ENCODE results near the gene CREB3.
A peak's percentile ranks its signal among the peaks of the same experiment; 100 is the strongest.

CREB3 gene

DNA sequence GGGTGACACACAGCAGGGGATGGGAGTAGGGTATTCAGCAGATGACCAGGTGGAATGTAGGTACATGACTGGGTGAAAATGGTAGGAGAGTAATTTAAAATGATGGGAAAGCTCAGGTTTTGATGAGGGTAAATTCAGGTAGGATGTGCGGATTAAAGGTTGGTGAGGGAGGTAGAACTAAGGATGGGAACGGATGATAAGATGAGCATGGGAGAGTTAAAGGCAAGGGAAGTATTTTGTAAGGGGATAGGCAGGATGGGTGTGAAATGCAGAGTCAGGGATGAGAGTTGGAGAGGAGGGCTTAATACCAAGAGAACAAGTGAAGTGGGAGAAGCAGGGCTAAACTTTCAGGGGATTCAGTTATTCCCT, 2.0 kb upstream of the CREB3 start:
- DNase-seq: no peak
- Histone ChIP-seq H3K27ac (ENCODE audit: low read length) (no peak overlapping the region), H3K36me3 (replicated peaks; ENCODE audit: insufficient read depth, low read length) (no peaks in the 10 kb centered on the region), H3K9me2 (replicated peaks; ENCODE audit: insufficient read depth, low read length) (no peaks in the 10 kb centered on the region), H3K9me3 (replicated peaks; ENCODE audit: insufficient read depth, low read length) (no peaks in the 10 kb centered on the region), H3K27me3 (replicated peaks; ENCODE audit: insufficient read depth, low read length) (no peaks in the 10 kb centered on the region), H3K79me2 (ENCODE audit: low read length) (peaks cover 80% of the 10 kb centered on the region), H3F3A (ENCODE audit: insufficient read depth, low read length) (peaks cover 26% of the 10 kb centered on the region; the same call in 1 of the 2 replicates), H3K9ac (ENCODE audit: low read length) (no peak overlapping the region), H2AFZ (ENCODE audit: low read length) (no peak overlapping the region), H3K4me1 (ENCODE audit: low read length) (peaks cover 31% of the 10 kb centered on the region), H4K20me1 (ENCODE audit: insufficient read depth, low read length) (no peaks in the 10 kb centered on the region), H3K4me2 (ENCODE audit: low read depth, low read length) (peak overlapping the region; percentile 94), H3K4me3 (ENCODE audit: low read length) (peak overlapping the region; percentile 90)
- TF ChIP-seq EZH2 (optimal IDR thresholded peaks at IDR 0.05; ENCODE audit: low read depth, low read length) (no peak), EZH2phosphoT487 (IDR thresholded peaks at IDR 0.05; ENCODE audit: low read length) (no peak)
- TF ChIP-seq, protein P1, sequence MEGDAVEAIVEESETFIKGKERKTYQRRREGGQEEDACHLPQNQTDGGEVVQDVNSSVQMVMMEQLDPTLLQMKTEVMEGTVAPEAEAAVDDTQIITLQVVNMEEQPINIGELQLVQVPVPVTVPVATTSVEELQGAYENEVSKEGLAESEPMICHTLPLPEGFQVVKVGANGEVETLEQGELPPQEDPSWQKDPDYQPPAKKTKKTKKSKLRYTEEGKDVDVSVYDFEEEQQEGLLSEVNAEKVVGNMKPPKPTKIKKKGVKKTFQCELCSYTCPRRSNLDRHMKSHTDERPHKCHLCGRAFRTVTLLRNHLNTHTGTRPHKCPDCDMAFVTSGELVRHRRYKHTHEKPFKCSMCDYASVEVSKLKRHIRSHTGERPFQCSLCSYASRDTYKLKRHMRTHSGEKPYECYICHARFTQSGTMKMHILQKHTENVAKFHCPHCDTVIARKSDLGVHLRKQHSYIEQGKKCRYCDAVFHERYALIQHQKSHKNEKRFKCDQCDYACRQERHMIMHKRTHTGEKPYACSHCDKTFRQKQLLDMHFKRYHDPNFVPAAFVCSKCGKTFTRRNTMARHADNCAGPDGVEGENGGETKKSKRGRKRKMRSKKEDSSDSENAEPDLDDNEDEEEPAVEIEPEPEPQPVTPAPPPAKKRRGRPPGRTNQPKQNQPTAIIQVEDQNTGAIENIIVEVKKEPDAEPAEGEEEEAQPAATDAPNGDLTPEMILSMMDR (IDR thresholded peaks at IDR 0.05; ENCODE audit: low read length): no peak

DNA sequence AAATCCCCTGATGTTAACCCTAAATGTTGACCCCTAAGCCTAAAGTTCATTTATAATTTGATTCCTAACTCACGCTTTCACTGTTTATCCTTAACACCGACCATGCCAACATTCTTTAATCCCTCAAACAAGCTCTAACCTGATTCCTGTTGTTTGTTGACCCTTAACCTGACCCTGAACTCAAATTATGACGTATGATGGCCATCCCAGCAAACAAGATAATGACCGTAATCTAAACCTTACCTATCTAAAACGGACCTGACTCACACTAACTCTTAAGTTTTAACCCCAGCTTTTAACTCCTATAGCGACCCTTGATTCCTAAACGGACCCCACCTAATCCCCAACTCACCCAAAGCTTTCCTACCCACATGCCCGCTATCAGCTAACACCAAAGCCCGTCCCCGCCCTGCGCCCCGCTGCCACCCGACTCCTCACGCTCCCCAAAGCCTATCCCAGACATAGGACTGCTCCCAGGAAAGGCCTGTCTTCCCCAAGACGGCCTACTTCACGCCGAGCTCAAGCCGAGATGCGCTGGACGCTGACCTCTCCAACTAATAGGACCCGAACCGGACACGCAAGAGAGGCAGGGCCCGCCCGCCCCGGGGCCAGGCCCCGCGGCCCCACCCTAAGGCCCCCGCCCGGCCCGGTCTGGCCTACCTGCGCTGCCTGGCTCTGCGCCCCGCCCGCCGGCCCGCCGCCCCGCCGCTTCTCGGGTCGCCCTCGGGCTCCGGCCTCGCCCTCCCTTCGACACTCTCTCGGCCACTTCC, 866 bp upstream of the CREB3 start:
- Histone ChIP-seq H3K9me3 (replicated peaks; ENCODE audit: insufficient read depth, low read length) (no peaks in the 10 kb centered on the region), H3K27ac (ENCODE audit: low read length) (peak overlapping the region; percentile 75; the same call in 1 of the 2 replicates), H3K4me3 (ENCODE audit: low read length) (peak overlapping the region; percentile 90), H3K36me3 (replicated peaks; ENCODE audit: insufficient read depth, low read length) (no peaks in the 10 kb centered on the region), H3K9me2 (replicated peaks; ENCODE audit: insufficient read depth, low read length) (no peaks in the 10 kb centered on the region), H3K79me2 (ENCODE audit: low read length) (peaks cover 75% of the 10 kb centered on the region), H3K4me2 (ENCODE audit: low read depth, low read length) (peak overlapping the region; percentile 94), H3K9ac (ENCODE audit: low read length) (peak overlapping the region; percentile 78), H3K27me3 (replicated peaks; ENCODE audit: insufficient read depth, low read length) (no peaks in the 10 kb centered on the region), H4K20me1 (ENCODE audit: insufficient read depth, low read length) (no peaks in the 10 kb centered on the region), H2AFZ (ENCODE audit: low read length) (peak overlapping the region; percentile 86), H3F3A (ENCODE audit: insufficient read depth, low read length) (peaks cover 31% of the 10 kb centered on the region; the same call in 1 of the 2 replicates), H3K4me1 (ENCODE audit: low read length) (peaks cover 31% of the 10 kb centered on the region)
- TF ChIP-seq EZH2phosphoT487 (IDR thresholded peaks at IDR 0.05; ENCODE audit: low read length): no peak
- TF ChIP-seq, protein P1 (IDR thresholded peaks at IDR 0.05; ENCODE audit: low read length): no peak
- no peak for TF ChIP-seq EZH2 (optimal IDR thresholded peaks at IDR 0.05; ENCODE audit: low read depth, low read length)
- DNase-seq: no peak

DNA sequence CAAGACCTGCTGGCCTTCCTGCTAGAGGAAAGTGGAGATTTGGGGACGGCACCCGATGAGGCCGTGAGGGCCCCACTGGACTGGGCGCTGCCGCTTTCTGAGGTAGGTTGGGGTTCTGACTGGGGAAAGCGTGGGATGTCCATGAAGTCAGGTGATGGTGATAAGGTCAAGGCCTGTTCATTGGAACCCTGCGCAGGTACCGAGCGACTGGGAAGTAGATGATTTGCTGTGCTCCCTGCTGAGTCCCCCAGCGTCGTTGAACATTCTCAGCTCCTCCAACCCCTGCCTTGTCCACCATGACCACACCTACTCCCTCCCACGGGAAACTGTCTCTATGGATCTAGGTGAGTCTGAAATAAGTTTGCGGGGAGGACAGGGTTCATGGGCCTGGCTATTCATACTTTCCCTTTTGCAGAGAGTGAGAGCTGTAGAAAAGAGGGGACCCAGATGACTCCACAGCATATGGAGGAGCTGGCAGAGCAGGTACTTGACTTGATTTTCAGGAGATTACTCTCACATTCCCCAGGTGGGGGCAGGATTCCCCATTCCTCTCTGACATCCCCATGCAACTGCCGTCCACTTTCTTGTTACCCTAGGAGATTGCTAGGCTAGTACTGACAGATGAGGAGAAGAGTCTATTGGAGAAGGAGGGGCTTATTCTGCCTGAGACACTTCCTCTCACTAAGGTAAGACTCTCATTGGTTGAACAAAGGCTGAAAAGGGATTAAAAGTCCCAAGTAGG, 505 bp downstream of the CREB3 start:
- H3K4me1 ChIP-seq (ENCODE audit: low read length): peaks cover 31% of the 10 kb centered on the region
- no peaks in the 10 kb centered on the region for H4K20me1 ChIP-seq (ENCODE audit: insufficient read depth, low read length)
- TF ChIP-seq EZH2phosphoT487 (IDR thresholded peaks at IDR 0.05; ENCODE audit: low read length): no peak
- peak overlapping the region; percentile 65 for H2AFZ ChIP-seq (ENCODE audit: low read length)
- H3F3A ChIP-seq (ENCODE audit: insufficient read depth, low read length): peaks cover 31% of the 10 kb centered on the region; the same call in 1 of the 2 replicates
- H3K4me2 ChIP-seq (ENCODE audit: low read depth, low read length): peak overlapping the region; percentile 78
- H3K9me3 ChIP-seq (replicated peaks; ENCODE audit: insufficient read depth, low read length): no peaks in the 10 kb centered on the region
- peak overlapping the region; percentile 78 for H3K9ac ChIP-seq (ENCODE audit: low read length)
- H3K27ac ChIP-seq (ENCODE audit: low read length): peak overlapping the region; percentile 75; the same call in 1 of the 2 replicates
- H3K9me2 ChIP-seq (replicated peaks; ENCODE audit: insufficient read depth, low read length): no peaks in the 10 kb centered on the region
- 0 out of 2 replicates have a peak, but pooled peaks cover 3% of the 10 kb centered on the region for H3K36me3 ChIP-seq (replicated peaks; ENCODE audit: insufficient read depth, low read length)
- H3K4me3 ChIP-seq (ENCODE audit: low read length): peak overlapping the region; percentile 90
- peaks cover 62% of the 10 kb centered on the region for H3K79me2 ChIP-seq (ENCODE audit: low read length)
- H3K27me3 ChIP-seq (replicated peaks; ENCODE audit: insufficient read depth, low read length): no peaks in the 10 kb centered on the region
- peak; percentile 59 for DNase-seq
